K562 (cell line): ENCODE measurements around the gene CCN5. TPM values are rescaled to one million over a fixed set of nuclear protein-coding genes. Genes with fewer than 3 reads are reported as not detected.

Experiments
- CBFA2T2 ChIP-seq: fragments of 450-650 bp; conservative IDR thresholded peaks from 2 replicates; pipeline ENCODE4 v1.6.1; 2017; ENCODE audit warnings: mild to moderate bottlenecking
- CREB3L1 ChIP-seq: fragments of 450-650 bp; IDR thresholded peaks from 2 replicates; pipeline ENCODE4 v1.6.1; 2014; ENCODE audit warnings: low read depth, mild to moderate bottlenecking, moderate library complexity, borderline replicate concordance
- CREM ChIP-seq: IDR thresholded peaks from 2 replicates; pipeline ENCODE4 v1.6.1; 2014; ENCODE audit warnings: antibody characterized with exemption, low read depth
- GABPA ChIP-seq: fragments of 200-800 bp; sonication (Bioruptor generic); conservative IDR thresholded peaks from 2 replicates; pipeline ENCODE4 v1.6.1; 2016; ENCODE audit warnings: low read depth, missing genetic modification characterization, missing compliant biosample characterization
- HCFC1 ChIP-seq: IDR thresholded peaks from 2 replicates; pipeline ENCODE4 v1.6.1; 2012; ENCODE audit warnings: low read depth, low read length, improper control_type of control experiment
- JUND ChIP-seq, 2 experiments: IDR thresholded peaks; 2 replicates in 1 of 2; 3 replicates in 1 of 2; pipeline ENCODE4 v1.6.1; 2011; ENCODE audit warnings: borderline replicate concordance in 2 of 2, low read depth in 2 of 2, low read length in 2 of 2, improper control_type of control experiment in 1 of 2, missing biosample characterization in 1 of 2, missing genetic modification characterization in 1 of 2, missing genetic modification reagents in 1 of 2
- L3MBTL2 ChIP-seq: fragments of 450-650 bp; IDR thresholded peaks from 2 replicates; pipeline ENCODE4 v1.6.1; 2016; ENCODE audit warnings: mild to moderate bottlenecking, moderate library complexity
- MBD2 ChIP-seq: sonication (generic); IDR thresholded peaks from 2 replicates; pipeline ENCODE4 v1.6.1; 2016; ENCODE audit warnings: low read depth, borderline replicate concordance
- NFYB ChIP-seq: IDR thresholded peaks from 2 replicates; pipeline ENCODE4 v1.6.1; 2011; ENCODE audit warnings: mild to moderate bottlenecking, moderate library complexity; ENCODE audit not compliant: insufficient read length; ENCODE audit errors: extremely low read depth
- NR1H2 ChIP-seq: sonication (generic); formaldehyde crosslinking; IDR thresholded peaks from 2 replicates; pipeline ENCODE4 v1.4.0; 2020; ENCODE audit warnings: mild to moderate bottlenecking, missing genetic modification reagents
- NRF1 ChIP-seq, 2 experiments: fragments of 450-650 bp; IDR thresholded peaks in 1 of 2; conservative IDR thresholded peaks in 1 of 2; 2 replicates each; pipeline ENCODE4 v1.6.1; 2014; ENCODE audit warnings: mild to moderate bottlenecking in 2 of 2
- PKNOX1 ChIP-seq: fragments of 450-650 bp; IDR thresholded peaks from 2 replicates; pipeline ENCODE4 v1.6.1; 2016
- RAD51 ChIP-seq: fragments of 450-650 bp; IDR thresholded peaks from 2 replicates; pipeline ENCODE4 v1.7.1; 2016; ENCODE audit warnings: low read depth, mild to moderate bottlenecking, borderline replicate concordance
- REST ChIP-seq, 2 experiments: fragments of 450-650 bp; formaldehyde crosslinking in 1 of 2; IDR thresholded peaks; 2 replicates each; pipeline versions ENCODE4 v1.4.0 to v1.6.1; 2014 to 2020; ENCODE audit warnings: mild to moderate bottlenecking in 2 of 2, borderline replicate concordance in 1 of 2, low read depth in 1 of 2
- SIX5 ChIP-seq, 2 experiments: IDR thresholded peaks; 2 replicates each; pipeline ENCODE4 v1.6.1; 2011; ENCODE audit warnings: low read length in 2 of 2, borderline replicate concordance in 1 of 2, low read depth in 1 of 2, mild to moderate bottlenecking in 1 of 2, moderate library complexity in 1 of 2; ENCODE audit not compliant: insufficient read depth in 1 of 2
- ZNF143 ChIP-seq: sonication (generic); formaldehyde crosslinking; IDR thresholded peaks from 2 replicates; pipeline ENCODE4 v1.9.0; 2022; ENCODE audit warnings: mild to moderate bottlenecking, missing genetic modification reagents
- polyA plus RNA-seq, 8 experiments: library from polyadenylated mRNA; depleted of rRNA in 4 of 8; stranded (reverse) in 5 of 8; unstranded in 3 of 8; fragments of >200 nt; fragmentation: Nextera tagmentation in 2 of 8; fragmentation: Illumina TruSeq in 1 of 8; extraction: Ambion mirVana in 2 of 8; extraction: Trizol in 1 of 8; gene quantifications; 2 replicates each; pipeline versions ENCODE4 v1.2.1 to v1.2.3, GENCODE V29; 2011 to 2014; ENCODE audit warnings: inconsistent platforms in 1 of 8, missing spikeins in 1 of 8
- total RNA-seq, 7 experiments: library from RNA; depleted of rRNA in 6 of 7; stranded (reverse); fragments of >200 nt in 6 of 7; fragmentation: Illumina TruSeq in 2 of 7; extraction: Trizol in 2 of 7; gene quantifications; 2 replicates each; pipeline versions ENCODE4 v1.2.1 to v1.2.3, GENCODE V29; 2011 to 2021; ENCODE audit warnings: low replicate concordance in 1 of 7

The CCN5 gene
- total and polyA plus RNA-seq, 9 of the 15 experiments (the other 6 are each of a cell fraction or from before 2014, with no cell fraction given): not detected

- TF ChIP-seq REST (IDR thresholded peaks at IDR 0.05; ENCODE audit: borderline replicate concordance) (peak; percentile 52; the same call in 1 of the 2 replicates), REST (CRISPR knock-in tag; IDR thresholded peaks at IDR 0.05; ENCODE audit: low read depth) (no peak), GABPA (tag) (peak; percentile 33; the same call in 1 of the 2 replicates), RAD51 (peak; percentile 90), CREB3L1 (peak; percentile 53; the same call in 1 of the 2 replicates), NFYB (peak; percentile 81), CBFA2T2 (peak; percentile 48), SIX5 (IDR thresholded peaks at IDR 0.05; ENCODE audit: borderline replicate concordance in 1 of 2, insufficient read depth in 1 of 2, low read depth in 1 of 2, low read length in 2 of 2) (peak; percentile 74), ZNF143 (CRISPR knock-in tag) (peak; percentile 92), JUND (IDR thresholded peaks at IDR 0.05; ENCODE audit: borderline replicate concordance, low read depth, low read length) (peak; percentile 43; the same call in 1 of the 2 replicates), JUND (tag; IDR thresholded peaks at IDR 0.05; ENCODE audit: borderline replicate concordance, low read depth, low read length) (no peak), MBD2 (peak; percentile 79), PKNOX1 (peak; percentile 83), HCFC1 (peak; percentile 93), NR1H2 (CRISPR knock-in tag) (no peak), NRF1 (conservative IDR thresholded peaks at IDR 0.05 in 1 of 2, IDR thresholded peaks at IDR 0.05 in 1 of 2) (no peak), L3MBTL2 (peak; percentile 76; the same call in 1 of the 2 replicates), CREM (peak; percentile 68)
These were observed 23.8 kb downstream of the CCN5 start (continued) for GRCh38 chr20:44738813-44739477.
